Measurements from ENCODE around the gene ADAT2. TPM values are rescaled to one million over a fixed set of nuclear protein-coding genes. Genes with fewer than 3 reads are reported as not detected.

The ADAT2 gene
- polyA plus RNA-seq, 1 of the 3 experiments (the other 2 are of a cell fraction), result 5.4 TPM

GRCh38 chr6:143426026-143426425, 24.5 kb downstream of the ADAT2 start:
- H3F3A ChIP-seq (replicated peaks; ENCODE audit: insufficient read depth), result peaks cover 7% of the 10 kb centered on the region
- H4K20me1 ChIP-seq (ENCODE audit: insufficient read depth), result no peaks in the 10 kb centered on the region
- no peaks in the 10 kb centered on the region for H3K9me2 ChIP-seq
- no peak overlapping the region for H3K9ac ChIP-seq
- H2AFZ ChIP-seq (ENCODE audit: low read depth), result no peak overlapping the region
- no peaks in the 10 kb centered on the region for H3K4me1 ChIP-seq (ENCODE audit: control insufficient read depth in 1 of 2, insufficient read depth in 2 of 2, low read depth in 1 of 2, low read length in 1 of 2)
- no peaks in the 10 kb centered on the region for H3K79me2 ChIP-seq (ENCODE audit: insufficient read depth)
- H3K36me3 ChIP-seq (replicated peaks in 1 of 2; ENCODE audit: control insufficient read depth in 1 of 2, insufficient read depth in 2 of 2, low read length in 1 of 2), result peaks cover 6 to 8% of the 10 kb centered on the region in 2 experiments
- no peaks in the 10 kb centered on the region for H3K27me3 ChIP-seq (ENCODE audit: insufficient read depth)
- peak overlapping the region in 1 of 2 experiments; percentile 20; a peak in 1 of 4 replicates for H3K27ac ChIP-seq (ENCODE audit: low read depth in 2 of 2, low read length in 1 of 2)
- no peak overlapping the region for H3K4me2 ChIP-seq
- TF ChIP-seq PBX3 (IDR thresholded peaks at IDR 0.05), result peak; percentile 57
- TF ChIP-seq TCF12 (IDR thresholded peaks at IDR 0.05), result peak; percentile 17; the same call in 1 of the 2 replicates
- TF ChIP-seq RCOR1 (IDR thresholded peaks at IDR 0.05; ENCODE audit: low read length), result no peak
- no peak overlapping the region for H3K4me3 ChIP-seq (ENCODE audit: low read depth in 2 of 2, low read length in 1 of 2)
- 64% methylated on average over 2 of the region's 2 CpGs for WGBS (ENCODE audit: low lambda C conversion rate)
- ChIA-PET CTCF (interaction anchor here (0.6 to 5.6 kb wide), 9 partner anchors 11 to 951 kb away, joined by 3 to 63 read pairs (median 4); no protein-coding TSS in a partner anchor), POLR2A (interaction anchor here (0.8 kb wide), 1 partner anchor 25 kb away, joined by 3 read pairs; the partner anchor contains the start of genes ADAT2 and PEX3)
- no peaks in the 10 kb centered on the region for H3K9me3 ChIP-seq
- no peak for DNase-seq

- Histone ChIP-seq H3K9ac (no peak overlapping the region), H3K4me1 (ENCODE audit: control insufficient read depth in 1 of 2, insufficient read depth in 2 of 2, low read depth in 1 of 2, low read length in 1 of 2) (no peaks in the 10 kb centered on the region; a peak in 1 of 4 replicates), H2AFZ (ENCODE audit: low read depth) (no peak overlapping the region), H3K4me3 (ENCODE audit: low read depth in 2 of 2, low read length in 1 of 2) (no peak overlapping the region), H3K9me3 (no peaks in the 10 kb centered on the region), H3K79me2 (ENCODE audit: insufficient read depth) (no peaks in the 10 kb centered on the region), H3K4me2 (no peak overlapping the region), H3K9me2 (no peaks in the 10 kb centered on the region), H3F3A (replicated peaks; ENCODE audit: insufficient read depth) (no peaks in the 10 kb centered on the region), H3K27ac (ENCODE audit: low read depth in 2 of 2, low read length in 1 of 2) (no peak overlapping the region), H4K20me1 (ENCODE audit: insufficient read depth) (no peaks in the 10 kb centered on the region), H3K27me3 (ENCODE audit: insufficient read depth) (no peaks in the 10 kb centered on the region), H3K36me3 (replicated peaks in 1 of 2; ENCODE audit: control insufficient read depth in 1 of 2, insufficient read depth in 2 of 2, low read length in 1 of 2) (no peaks in the 10 kb centered on the region)
- POLR2A ChIA-PET, result no interaction called here
- no peak for DNase-seq
- CTCF ChIA-PET, result interaction anchor here (1.3 kb wide), 1 partner anchor 945 kb away, joined by 3 read pairs; no protein-coding TSS in a partner anchor
- WGBS (ENCODE audit: low lambda C conversion rate), result 89% methylated on average over 6 of the region's 6 CpGs
- TF ChIP-seq JUND (IDR thresholded peaks at IDR 0.05) (no peak), SMC3 (IDR thresholded peaks at IDR 0.05; ENCODE audit: low read depth, low read length) (no peak), TCF12 (IDR thresholded peaks at IDR 0.05) (no peak), FOXJ3 (CRISPR knock-in tag; IDR thresholded peaks at IDR 0.05) (no peak), ZBTB33 (IDR thresholded peaks at IDR 0.05; ENCODE audit: borderline replicate concordance, low read depth) (no peak), NFIC (IDR thresholded peaks at IDR 0.05; ENCODE audit: borderline replicate concordance) (no peak), USF1 (IDR thresholded peaks at IDR 0.05; ENCODE audit: borderline replicate concordance, low read depth) (no peak), FOXM1 (IDR thresholded peaks at IDR 0.05; ENCODE audit: low read depth) (no peak), NRF1 (IDR thresholded peaks at IDR 0.05; ENCODE audit: low read depth, low read length) (no peak), RCOR1 (IDR thresholded peaks at IDR 0.05; ENCODE audit: low read length) (no peak), RXRA (IDR thresholded peaks at IDR 0.05; ENCODE audit: borderline replicate concordance, low read depth) (no peak), GATA2 (CRISPR knock-in tag; IDR thresholded peaks at IDR 0.05) (no peak), PBX3 (IDR thresholded peaks at IDR 0.05) (no peak), REST (IDR thresholded peaks at IDR 0.05; ENCODE audit: low read depth, low read length) (no peak), MAX (IDR thresholded peaks at IDR 0.05; ENCODE audit: low read depth) (no peak), FOSL2 (IDR thresholded peaks at IDR 0.05; ENCODE audit: borderline replicate concordance, low read depth) (no peak), POLR2AphosphoS5 (IDR thresholded peaks at IDR 0.05; ENCODE audit: low read depth, low read length) (no peak)
Measured at GRCh38 chr6:143419526-143419925, 31.0 kb downstream of the ADAT2 start.
